H1 (cell line): Measurements from ENCODE around the gene CAMSAP1. TPM values are rescaled to one million over a fixed set of nuclear protein-coding genes. Genes with fewer than 3 reads are reported as not detected.
A peak's percentile ranks its signal among the peaks of the same experiment; 100 is the strongest.

Source experiments
- CTCF ChIA-PET: fragments of 300-600 bp; sonication (Branson Sonifier 250); formaldehyde crosslinking; loops from one replicate; lab custom pipeline; 2021; ENCODE audit not compliant: partially characterized antibody; lab: Charles Lee
- POLR2A ChIA-PET: fragments of 300-600 bp; sonication (Branson Sonifier 250); formaldehyde crosslinking; loops from one replicate; lab custom pipeline; 2021; ENCODE audit warnings: inconsistent platforms; ENCODE audit not compliant: partially characterized antibody; lab: Charles Lee
- DNase-seq, 2 experiments: peaks; one replicate each; pipeline versions ENCODE4 v3.0.0 to v3.0.0-alpha.2; 2010 to 2022; ENCODE audit warnings: low spot score in 2 of 2, low read depth in 1 of 2, mixed read lengths in 1 of 2
- FAIRE-seq: peaks from 2 replicates; lab custom pipeline; 2011; peaks lifted over from hg19 to GRCh38; lab: Jason Lieb, UNC
- H2AFZ ChIP-seq: 2 replicates; pipeline ENCODE4 v1.8.1; 2012; ENCODE audit warnings: low read length, inconsistent platforms
- H2AK5ac ChIP-seq: 2 replicates; pipeline ENCODE4 v1.6.1; 2013; ENCODE audit warnings: low read depth, low read length
- H2BK120ac ChIP-seq: replicated peaks from 2 replicates; pipeline ENCODE3; 2013; ENCODE audit warnings: low read depth, low read length, inconsistent platforms
- H2BK12ac ChIP-seq: 2 replicates; pipeline ENCODE4 v1.6.1; 2013; ENCODE audit warnings: low read depth, low read length
- H2BK15ac ChIP-seq: 2 replicates; pipeline ENCODE4 v1.6.1; 2013; ENCODE audit warnings: low read length
- H2BK20ac ChIP-seq: 2 replicates; pipeline ENCODE4 v1.6.1; 2013; ENCODE audit warnings: low read length
- H2BK5ac ChIP-seq: 2 replicates; pipeline ENCODE4 v1.6.1; 2013; ENCODE audit warnings: low read depth, low read length
- H3K14ac ChIP-seq: 2 replicates; pipeline ENCODE4 v1.6.1; 2013; ENCODE audit warnings: inconsistent platforms; ENCODE audit not compliant: insufficient read length
- H3K18ac ChIP-seq: 2 replicates; pipeline ENCODE4 v1.6.1; 2013; ENCODE audit warnings: low read length; ENCODE audit errors: extremely low read depth
- H3K23ac ChIP-seq: 2 replicates; pipeline ENCODE4 v1.6.1; 2013; ENCODE audit warnings: inconsistent platforms; ENCODE audit not compliant: insufficient read length
- H3K23me2 ChIP-seq: 2 replicates; pipeline ENCODE4 v1.6.1; 2013; ENCODE audit warnings: low read depth, low read length
- H3K27ac ChIP-seq: 2 replicates; pipeline ENCODE4 v1.6.1; 2011; ENCODE audit warnings: low read depth, low read length, inconsistent platforms
- H3K27me3 ChIP-seq, 4 experiments: replicated peaks in 1 of 4; 1 replicate in 1 of 4; 2 replicates in 3 of 4; pipeline versions ENCODE4 v1.6.1 to v1.8.1; 2011 to 2013; ENCODE audit warnings: low read length in 3 of 4, mild to moderate bottlenecking in 3 of 4, inconsistent platforms in 2 of 4, mixed read lengths in 2 of 4, moderate library complexity in 1 of 4; ENCODE audit not compliant: control insufficient read depth in 3 of 4, insufficient read depth in 3 of 4; ENCODE audit errors: extremely low read depth in 1 of 4
- H3K36me3 ChIP-seq, 4 experiments: 2 replicates each; pipeline versions ENCODE4 v1.6.1 to v1.8.1; 2011 to 2013; ENCODE audit warnings: mild to moderate bottlenecking in 4 of 4, low read length in 3 of 4, moderate library complexity in 2 of 4, control low read depth in 1 of 4, inconsistent platforms in 1 of 4; ENCODE audit not compliant: insufficient read depth in 4 of 4, control insufficient read depth in 2 of 4
- H3K4ac ChIP-seq: replicated peaks from 2 replicates; pipeline ENCODE3; 2013; ENCODE audit warnings: low read length, low read depth, mixed read lengths, inconsistent platforms; ENCODE audit not compliant: insufficient read length
- H3K4me1 ChIP-seq, 4 experiments: replicated peaks in 1 of 4; 1 replicate in 1 of 4; 2 replicates in 3 of 4; pipeline versions ENCODE4 v1.6.1 to v1.8.1; 2011 to 2013; ENCODE audit warnings: low read length in 3 of 4, inconsistent platforms in 2 of 4, mixed read lengths in 1 of 4; ENCODE audit not compliant: insufficient read depth in 4 of 4, control insufficient read depth in 3 of 4
- H3K4me2 ChIP-seq, 2 experiments: 2 replicates each; pipeline versions ENCODE4 v1.6.1 to v1.8.1; 2011 to 2013; ENCODE audit warnings: low read depth in 2 of 2, low read length in 2 of 2, control low read depth in 1 of 2, inconsistent platforms in 1 of 2, mild to moderate bottlenecking in 1 of 2; ENCODE audit not compliant: insufficient read depth in 1 of 2
- H3K4me3 ChIP-seq, 4 experiments: fragments of 200-600, 300-600 bp in 1 of 4; sonication (generic), shearing (Covaris generic), sonication (Bioruptor Twin) in 1 of 4; 2 replicates each; pipeline versions ENCODE4 v1.5.1 to v1.8.1; 2011 to 2016; ENCODE audit warnings: low read length in 4 of 4, low read depth in 3 of 4, control low read depth in 2 of 4, inconsistent platforms in 2 of 4, mild to moderate bottlenecking in 2 of 4, mixed read lengths in 1 of 4, moderate library complexity in 1 of 4; ENCODE audit not compliant: insufficient read depth in 2 of 4; ENCODE audit errors: extremely low read depth in 1 of 4
- H3K56ac ChIP-seq: replicated peaks from 2 replicates; pipeline ENCODE3; 2013; ENCODE audit warnings: low read depth, mild to moderate bottlenecking, mixed read lengths, low read length, inconsistent platforms; ENCODE audit not compliant: insufficient read length
- H3K79me1 ChIP-seq: 2 replicates; pipeline ENCODE4 v1.6.1; 2013; ENCODE audit warnings: low read depth, low read length, control low read depth
- H3K79me2 ChIP-seq, 2 experiments: 2 replicates each; pipeline versions ENCODE4 v1.6.1 to v1.8.1; 2012 to 2013; ENCODE audit warnings: low read length in 2 of 2, mild to moderate bottlenecking in 2 of 2, inconsistent platforms in 1 of 2; ENCODE audit not compliant: insufficient read depth in 2 of 2, control insufficient read depth in 1 of 2
- H3K9ac ChIP-seq, 4 experiments: replicated peaks in 1 of 4; 1 replicate in 1 of 4; 2 replicates in 3 of 4; pipeline versions ENCODE4 v1.6.1 to v1.8.1; 2011 to 2013; ENCODE audit warnings: low read depth in 3 of 4, low read length in 3 of 4, control low read depth in 2 of 4, mild to moderate bottlenecking in 2 of 4, moderate library complexity in 2 of 4, inconsistent platforms in 1 of 4; ENCODE audit errors: extremely low read depth in 1 of 4
- H3K9me3 ChIP-seq, 2 experiments: 2 replicates each; pipeline versions ENCODE4 v1.6.1 to v1.8.1; 2012 to 2013; ENCODE audit warnings: mild to moderate bottlenecking in 2 of 2, moderate library complexity in 2 of 2, control low read depth in 1 of 2, inconsistent platforms in 1 of 2, low read depth in 1 of 2, low read length in 1 of 2, mixed read lengths in 1 of 2; ENCODE audit not compliant: insufficient read depth in 2 of 2
- H4K20me1 ChIP-seq, 2 experiments: replicated peaks in 1 of 2; 2 replicates each; pipeline versions ENCODE3 to v1.8.1; 2011 to 2013; ENCODE audit warnings: inconsistent platforms in 2 of 2, low read length in 2 of 2, mild to moderate bottlenecking in 1 of 2; ENCODE audit not compliant: insufficient read depth in 2 of 2, control insufficient read depth in 1 of 2
- H4K5ac ChIP-seq: 2 replicates; pipeline ENCODE4 v1.6.1; 2013; ENCODE audit warnings: low read length, low read depth, mixed read lengths, inconsistent platforms; ENCODE audit not compliant: insufficient read length
- H4K8ac ChIP-seq: 2 replicates; pipeline ENCODE4 v1.8.0; 2013; ENCODE audit warnings: mild to moderate bottlenecking, moderate library complexity, low read length, inconsistent platforms; ENCODE audit not compliant: insufficient read depth; ENCODE audit errors: extremely low read depth
- H4K91ac ChIP-seq: replicated peaks from 2 replicates; pipeline ENCODE3; 2013; ENCODE audit warnings: low read length, mixed read lengths, inconsistent platforms; ENCODE audit not compliant: insufficient read length
- BACH1 ChIP-seq: IDR thresholded peaks from 2 replicates; pipeline ENCODE4 v1.6.1; 2012; ENCODE audit warnings: low read length, improper control_type of control experiment
- CHD1 ChIP-seq: IDR thresholded peaks from 2 replicates; pipeline ENCODE4 v1.6.1; 2012; ENCODE audit warnings: low read depth, low read length, improper control_type of control experiment
- E2F6 ChIP-seq: IDR thresholded peaks from 2 replicates; pipeline ENCODE4 v1.6.1; 2012; ENCODE audit warnings: inconsistent platforms
- GABPA ChIP-seq: IDR thresholded peaks from 2 replicates; pipeline ENCODE4 v1.6.1; 2011; ENCODE audit warnings: mild to moderate bottlenecking, low read length, moderate library complexity, borderline replicate concordance; ENCODE audit not compliant: insufficient read depth
- GTF2F1 ChIP-seq: IDR thresholded peaks from 2 replicates; pipeline ENCODE4 v1.6.1; 2012; ENCODE audit warnings: low read depth, low read length, improper control_type of control experiment, borderline replicate concordance
- KDM1A ChIP-seq: fragments of 200-600, 300-600 bp; sonication (generic); IDR thresholded peaks from 2 replicates; pipeline ENCODE4 v1.7.1; 2016; ENCODE audit warnings: mild to moderate bottlenecking, low read length, borderline replicate concordance
- KDM4A ChIP-seq: IDR thresholded peaks from one replicate; pipeline ENCODE4 v1.7.1; 2012; ENCODE audit warnings: low read depth, mild to moderate bottlenecking, moderate library complexity, low read length, inconsistent platforms; ENCODE audit not compliant: severe bottlenecking
- KDM5A ChIP-seq: fragments of 200-600 bp; IDR thresholded peaks from 2 replicates; pipeline ENCODE4 v1.7.1; 2012; ENCODE audit warnings: mild to moderate bottlenecking, low read length, inconsistent platforms, mixed read lengths
- SAP30 ChIP-seq: fragments of 300-600 bp; sonication (generic); IDR thresholded peaks from 2 replicates; pipeline ENCODE4 v1.7.1; 2012; ENCODE audit warnings: low read length, moderate library complexity, mild to moderate bottlenecking, inconsistent platforms; ENCODE audit not compliant: insufficient read depth, insufficient replicate concordance
- SRF ChIP-seq: IDR thresholded peaks from 2 replicates; pipeline ENCODE4 v1.6.1; 2011; ENCODE audit warnings: mild to moderate bottlenecking, low read depth, low read length, moderate library complexity
- USF2 ChIP-seq: IDR thresholded peaks from 2 replicates; pipeline ENCODE4 v1.6.1; 2011; ENCODE audit warnings: low read length, improper control_type of control experiment
- WGBS, 2 experiments: shearing (Covaris generic) in 1 of 2; methylation state at CpG; one replicate each; pipeline versions ENCODE4 v1.1.6 to v1.1.7; 2013 to 2015; ENCODE audit warnings: low lambda C conversion rate in 2 of 2, mixed read lengths in 2 of 2, inconsistent platforms in 1 of 2, low coverage in 1 of 2, missing lambda C conversion rate in 1 of 2; ENCODE audit not compliant: insufficient replicate concordance in 2 of 2, insufficient coverage in 1 of 2, insufficient read length in 1 of 2; ENCODE audit errors: extremely low coverage in 1 of 2, missing lambda C conversion rate in 1 of 2; 5-methylcytosine and 5-hydroxymethylcytosine counted together
- polyA plus RNA-seq, 7 experiments: library from polyadenylated mRNA; depleted of rRNA in 3 of 7; stranded (reverse) in 5 of 7; unstranded in 2 of 7; fragments of >200 nt in 5 of 7; fragments of 200-250 nt in 2 of 7; gene quantifications; 1 replicate in 5 of 7; 2 replicates in 1 of 7; 4 replicates in 1 of 7; pipeline versions ENCODE4 v1.2.1 to v1.2.3, GENCODE V29; 2011 to 2013; ENCODE audit warnings: missing spikeins in 2 of 7, mixed read lengths in 2 of 7
- total RNA-seq: library from RNA; stranded (reverse); fragmentation: NEBNext Ultra II Directional; extraction: Animal tissue kit (Norgen Biotek cat#: 25700); gene quantifications from 2 replicates; pipeline ENCODE4 v1.2.1, GENCODE V29; 2021

CAMSAP1 gene
- total and polyA plus RNA-seq, 2 of the 8 experiments (the other 6 are each of a cell fraction or from before 2014, with no cell fraction given): 13.4 to 44.0 TPM

- Histone ChIP-seq H4K91ac (no peak overlapping the region), H2BK5ac (no peak overlapping the region), H4K20me1 (no peaks in the 10 kb centered on the region), H3K56ac (no peak overlapping the region), H3K36me3 (no peaks in the 10 kb centered on the region), H2BK15ac (0 out of 2 replicates have a peak overlapping the region, but pooled peaks have one; percentile 46), H4K5ac (no peak overlapping the region), H3K4me3 (no peak overlapping the region), H3K23me2 (no peaks in the 10 kb centered on the region), H2AFZ (no peak overlapping the region), H3K4ac (no peak overlapping the region), H3K18ac (no peak overlapping the region; the same call in 1 of the 2 replicates), H3K4me1 (no peaks in the 10 kb centered on the region; a peak in 1 of 7 replicates), H2BK20ac (no peak overlapping the region), H3K9me3 (no peaks in the 10 kb centered on the region), H3K27me3 (no peaks in the 10 kb centered on the region), H3K4me2 (no peak overlapping the region), H3K23ac (no peak overlapping the region), H3K79me2 (no peaks in the 10 kb centered on the region), H3K14ac (no peak overlapping the region), H4K8ac (no peak overlapping the region), H3K79me1 (no peaks in the 10 kb centered on the region), H2AK5ac (no peak overlapping the region), H3K9ac (no peak overlapping the region), H3K27ac (no peak overlapping the region), H2BK120ac (no peak overlapping the region), H2BK12ac (no peak overlapping the region)
- DNase-seq (no peak), FAIRE-seq (no peak)
- ChIA-PET POLR2A (no interaction called here), CTCF (interaction anchor here (0.6 to 3.8 kb wide), 37 partner anchors 9 to 325 kb away, joined by 3 to 32 read pairs (median 4); no protein-coding TSS in a partner anchor)
- 96% methylated on average over 15 of the region's 22 CpGs; no CpG with 5 or more reads in 1 of the 2 experiments for WGBS, 2 experiments
- TF ChIP-seq GTF2F1 (no peak), BACH1 (no peak), USF2 (no peak), GABPA (no peak), SRF (no peak), KDM1A (no peak), SAP30 (no peak), E2F6 (no peak), KDM5A (no peak), KDM4A (no peak), CHD1 (no peak)
Measured at GRCh38 chr9:135796784-135797485, 110.4 kb downstream of the CAMSAP1 start.
